ENCODE measurements around the gene RYR3.
A peak's percentile ranks its signal among the peaks of the same experiment; 100 is the strongest.

RYR3 gene

DNA sequence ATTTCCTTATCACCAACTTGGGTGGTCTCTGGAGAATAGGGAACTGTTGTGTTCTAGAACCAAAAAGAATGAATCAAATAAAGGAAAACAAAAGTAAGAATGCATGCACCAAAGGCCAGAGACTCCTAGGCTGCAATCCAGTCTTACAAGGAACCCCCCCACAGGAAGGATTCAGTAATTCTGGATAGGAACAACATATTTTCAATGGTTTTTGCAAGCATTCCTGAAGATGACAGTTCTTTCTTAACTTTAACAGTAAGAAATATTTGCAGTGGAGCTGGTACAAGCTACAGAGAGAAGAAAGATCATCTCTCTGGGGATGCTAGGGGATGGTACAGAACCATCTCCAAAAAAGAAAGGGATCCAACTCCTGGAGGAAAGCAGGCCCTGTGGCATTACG, 541.3 kb downstream of the RYR3 start:
- no peak for DNase-seq

DNA sequence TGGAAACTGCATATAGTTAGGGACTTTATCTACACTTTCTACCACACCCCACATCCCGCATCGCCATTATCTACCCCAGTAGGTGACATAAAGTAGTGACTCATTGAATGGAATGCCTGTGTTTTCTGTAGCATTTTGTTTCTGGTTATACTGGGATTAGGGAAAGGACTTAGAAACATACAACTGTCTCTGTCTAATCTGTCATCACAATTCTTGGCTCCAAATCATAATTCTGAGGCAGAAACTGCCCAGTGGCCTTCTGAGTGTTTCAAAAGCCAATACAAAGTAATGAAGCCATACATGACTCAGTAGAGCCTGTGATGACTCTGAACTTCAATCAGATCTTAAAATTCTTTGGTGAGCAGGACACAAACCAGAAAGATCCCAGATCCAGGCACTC, 541.8 kb downstream of the RYR3 start:
- DNase-seq: no peak

DNA sequence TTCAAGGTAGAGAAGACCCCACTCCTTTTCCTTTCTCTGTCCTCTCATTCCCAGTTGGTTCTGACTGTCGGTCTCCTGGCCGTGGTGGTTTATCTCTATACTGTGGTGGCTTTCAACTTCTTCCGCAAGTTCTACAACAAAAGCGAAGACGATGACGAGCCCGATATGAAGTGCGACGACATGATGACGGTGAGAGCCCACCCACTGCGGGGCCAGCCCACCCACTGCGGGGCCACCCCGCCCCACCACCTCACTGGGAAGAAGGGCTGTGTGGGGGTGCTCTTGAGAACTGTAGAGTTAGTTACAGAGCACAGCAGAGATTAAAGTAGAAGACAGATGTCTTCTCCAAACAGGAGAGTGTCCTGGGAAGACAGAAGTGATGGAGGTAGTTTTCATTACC, 547.0 kb downstream of the RYR3 start:
- no peak for DNase-seq

DNA sequence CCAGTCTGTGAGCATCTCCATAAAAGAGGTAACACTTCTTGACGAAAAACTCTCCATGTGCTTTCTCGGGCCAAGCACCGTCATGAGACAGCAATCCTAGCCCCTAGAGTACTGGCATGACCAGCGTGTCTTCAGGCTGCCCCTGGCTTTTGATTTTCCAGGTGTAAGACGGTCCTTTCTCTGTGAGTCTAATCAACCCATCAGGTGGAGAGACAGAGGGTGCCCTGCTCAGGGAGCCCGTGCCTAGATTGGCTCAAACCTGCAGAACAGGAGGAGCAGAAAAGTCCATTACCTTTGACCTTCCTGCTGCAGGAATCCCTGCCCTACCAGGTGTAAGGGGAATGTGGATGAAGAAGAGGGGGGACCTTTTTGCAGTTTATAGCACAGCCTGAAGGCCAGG, 548.1 kb downstream of the RYR3 start:
- no peak for DNase-seq

DNA sequence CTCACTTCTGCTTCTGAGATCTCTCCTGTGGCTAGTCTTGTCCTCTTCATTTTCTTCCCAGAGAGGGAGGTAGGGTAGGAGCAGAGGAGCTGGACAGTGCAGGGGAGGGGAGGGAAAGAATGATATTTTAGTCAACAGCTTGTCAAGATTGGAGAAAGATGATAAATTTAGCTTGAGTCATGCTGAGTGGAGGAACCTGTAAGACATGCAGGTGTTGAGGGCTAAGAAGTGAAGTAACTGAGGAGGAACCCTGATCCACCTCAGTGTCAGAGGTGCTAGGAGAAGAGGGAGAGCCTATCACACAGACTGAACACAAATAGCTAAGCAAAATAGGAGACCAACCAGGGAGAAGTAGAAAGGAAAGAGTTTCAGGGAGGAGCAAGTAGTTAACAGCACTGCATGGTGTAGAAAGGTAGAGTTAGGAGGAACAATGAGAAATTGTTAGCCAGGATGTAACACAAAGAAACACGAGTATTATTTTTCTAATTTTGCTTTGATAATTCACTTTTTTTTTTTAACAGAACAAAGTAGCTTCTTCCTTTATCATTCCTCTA, 549.3 kb downstream of the RYR3 start:
- no peak for DNase-seq

DNA sequence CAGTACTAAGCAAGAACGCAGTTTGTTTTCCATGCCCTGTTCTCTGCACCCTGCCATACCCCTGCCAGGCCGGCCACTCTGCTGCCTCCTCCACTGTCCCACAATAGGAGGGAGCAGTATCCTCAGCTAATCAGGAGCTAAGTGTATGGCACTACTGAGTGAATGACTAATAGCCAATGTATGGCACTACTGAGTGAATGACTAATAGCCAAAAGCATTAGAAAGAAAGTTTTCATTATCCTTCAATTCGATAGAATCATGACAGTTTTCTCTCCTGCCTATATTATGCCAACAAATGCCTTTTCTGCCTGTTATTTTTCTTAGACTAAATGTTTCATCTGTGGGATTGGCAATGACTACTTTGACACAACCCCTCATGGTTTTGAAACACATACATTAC, 550.0 kb downstream of the RYR3 start:
- no peak for DNase-seq

DNA sequence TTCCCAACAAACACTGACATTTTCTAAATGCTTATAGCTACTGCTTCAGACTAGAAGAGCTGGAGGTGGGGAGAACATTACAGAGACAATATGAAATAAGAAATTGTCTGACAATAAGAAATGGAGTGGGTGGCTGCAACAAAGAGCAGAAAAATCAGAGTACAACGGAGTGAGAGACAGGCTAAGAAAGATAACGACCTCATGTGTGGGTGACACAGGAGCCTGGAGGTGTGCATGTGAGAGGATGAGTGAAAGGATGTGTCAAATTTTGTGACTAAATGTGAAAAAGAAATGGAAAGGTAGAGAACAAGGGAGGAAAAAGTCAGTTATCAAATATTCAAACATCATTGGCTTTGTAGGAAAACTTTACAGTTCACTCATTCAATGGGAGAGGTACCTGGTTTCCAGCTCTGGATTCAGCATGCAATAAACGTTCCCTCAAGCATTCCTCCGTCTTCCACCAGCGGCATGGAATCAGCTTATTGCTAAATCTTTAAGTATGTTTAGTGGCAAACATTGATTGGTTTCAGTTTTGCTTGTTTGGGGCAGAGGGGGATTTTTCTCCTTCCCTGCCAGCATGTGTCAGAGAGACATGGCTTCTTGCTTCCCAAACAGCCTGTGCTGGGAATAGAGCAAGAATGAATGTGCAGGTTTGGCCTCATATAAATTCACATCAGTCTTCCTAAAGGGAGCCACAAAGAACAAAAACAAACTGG, 553.8 kb downstream of the RYR3 start:
- no peak for DNase-seq

DNA sequence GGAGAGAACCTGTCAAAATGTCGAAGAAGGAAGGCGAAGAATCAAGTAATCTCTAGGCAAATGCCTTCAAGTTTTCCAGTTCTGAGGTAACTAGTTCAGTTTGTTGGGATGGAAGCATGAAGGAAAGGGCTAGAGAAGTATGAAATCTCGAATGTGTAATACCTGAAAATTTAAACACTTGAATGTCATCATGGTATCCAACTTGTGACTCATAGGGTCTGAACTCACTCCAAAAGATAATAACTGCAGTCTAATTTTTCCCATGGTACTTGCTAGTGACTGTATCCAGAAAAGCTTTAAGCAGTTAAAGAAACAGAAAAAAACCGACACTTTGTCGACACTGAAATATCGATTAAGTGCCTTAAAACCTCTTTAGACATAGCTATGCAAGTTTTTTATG, 554.6 kb downstream of the RYR3 start:
- DNase-seq: no peak

DNA sequence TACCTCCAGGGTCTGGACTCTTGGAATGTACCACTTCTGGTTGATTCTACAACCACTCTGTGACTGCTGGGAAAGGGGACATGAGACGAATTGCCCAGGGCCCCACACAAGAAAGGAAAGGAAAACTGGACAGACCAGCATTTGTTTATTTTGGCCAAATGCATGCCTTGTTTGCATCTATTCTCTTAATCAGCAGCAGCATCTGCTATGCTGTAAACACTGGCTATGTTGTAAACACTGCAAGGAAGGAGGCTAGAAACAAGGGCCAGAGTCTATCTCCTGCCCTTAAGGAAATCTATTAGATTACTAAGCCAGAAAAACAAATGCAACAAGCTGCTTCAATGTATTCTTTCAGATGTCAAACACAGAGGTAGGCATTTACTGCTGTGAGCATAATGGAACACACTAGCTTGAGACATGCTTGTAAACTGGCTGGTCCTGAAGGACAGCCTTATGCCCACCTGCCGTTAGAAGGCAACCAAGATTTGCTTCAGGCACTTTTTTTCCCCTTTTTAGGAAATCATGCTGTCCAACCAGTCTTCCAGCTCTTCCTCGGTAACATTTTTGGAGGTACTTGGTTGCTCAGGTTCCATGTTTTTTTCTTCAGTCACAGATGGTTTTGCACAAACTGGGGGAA, 555.5 kb downstream of the RYR3 start:
- no peak for DNase-seq

DNA sequence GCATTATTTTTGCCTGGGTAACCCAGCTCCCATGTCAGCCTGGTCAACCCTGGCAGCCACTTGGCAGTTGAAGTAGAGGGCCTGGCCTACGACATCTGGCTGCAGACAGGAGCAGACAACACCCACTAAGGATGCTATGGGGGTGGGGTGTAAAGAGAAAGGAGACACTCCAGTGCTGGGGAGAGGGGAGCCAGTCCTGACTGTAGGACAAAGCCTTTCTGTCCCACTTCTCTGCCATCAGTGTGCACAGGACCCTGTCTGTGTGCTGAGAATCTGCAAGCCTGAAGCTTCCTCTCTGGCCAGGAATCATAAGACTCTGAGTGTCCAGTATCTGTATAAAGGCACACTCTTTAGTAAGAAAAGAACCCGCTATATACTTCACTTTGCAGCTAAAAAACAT, 561.2 kb downstream of the RYR3 start:
- no peak for DNase-seq

DNA sequence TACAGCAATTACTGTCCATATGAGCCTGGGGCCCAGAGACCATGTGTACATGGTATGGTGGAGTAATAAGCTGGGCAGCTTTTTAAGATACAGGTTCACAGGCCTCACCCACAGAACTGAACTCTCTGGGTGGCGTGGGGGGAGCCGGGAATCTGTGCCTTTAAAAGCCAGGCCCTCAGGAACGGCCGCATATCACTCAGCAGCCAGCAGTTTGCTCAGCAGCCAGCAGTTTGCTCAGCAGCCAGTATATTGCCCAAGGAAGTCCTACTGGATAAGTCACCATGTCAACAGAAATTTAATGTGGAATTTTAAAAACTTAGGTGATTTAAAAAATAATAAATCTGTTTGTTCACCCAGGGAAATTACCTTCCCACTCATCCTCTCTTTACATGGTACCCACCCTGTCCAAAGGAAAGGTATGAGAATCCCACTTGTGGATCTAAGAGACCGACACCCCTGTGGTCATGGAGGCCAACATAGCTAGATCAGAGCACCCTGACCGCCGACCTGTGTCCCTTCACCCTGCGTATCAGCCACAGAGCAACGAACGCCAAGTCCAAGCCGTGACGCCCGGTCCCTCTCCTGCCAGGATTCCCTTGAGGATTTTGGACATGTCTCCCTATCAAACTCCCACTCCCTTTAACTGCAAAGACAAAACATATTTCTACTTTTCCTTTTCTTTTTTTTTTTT, 561.8 kb downstream of the RYR3 start:
- no peak for DNase-seq

DNA sequence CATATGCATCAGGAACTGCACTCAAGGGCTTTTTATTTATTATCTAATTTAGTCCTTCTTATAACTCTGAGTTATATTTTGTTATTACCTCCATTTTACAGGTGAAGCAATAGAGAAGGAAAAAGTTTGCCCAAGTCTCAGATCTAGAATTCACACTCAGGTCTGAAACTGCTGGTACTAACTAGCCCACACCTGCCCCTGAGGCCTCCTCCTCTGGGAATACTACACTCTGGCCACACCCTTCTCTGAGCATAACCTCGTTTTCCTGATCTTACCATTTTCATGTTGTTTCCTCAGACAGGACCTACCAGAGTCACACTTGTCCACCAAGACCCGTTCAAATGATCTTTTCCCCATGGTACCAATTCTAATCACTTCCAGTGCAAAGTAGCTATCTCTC, 563.4 kb downstream of the RYR3 start:
- DNase-seq: no peak

DNA sequence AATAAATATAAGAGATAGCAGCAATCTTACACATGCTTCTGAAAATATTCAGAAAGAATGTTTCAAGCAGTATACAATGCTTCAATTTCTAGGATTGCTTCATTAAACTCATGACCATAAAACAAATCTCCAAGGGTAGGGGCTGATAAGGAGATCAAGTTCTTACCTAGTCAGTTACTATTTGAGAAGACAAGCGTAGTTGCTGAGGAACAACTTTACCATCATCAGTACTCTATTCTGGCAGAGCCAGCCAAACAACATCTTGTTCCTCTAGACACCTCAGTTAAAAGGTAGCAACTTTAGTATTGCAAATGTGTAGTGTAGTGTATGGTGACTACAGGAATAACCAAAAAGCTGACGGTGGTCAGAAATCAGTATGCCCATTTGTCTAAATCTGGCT, 572.2 kb downstream of the RYR3 start:
- DNase-seq: no peak

DNA sequence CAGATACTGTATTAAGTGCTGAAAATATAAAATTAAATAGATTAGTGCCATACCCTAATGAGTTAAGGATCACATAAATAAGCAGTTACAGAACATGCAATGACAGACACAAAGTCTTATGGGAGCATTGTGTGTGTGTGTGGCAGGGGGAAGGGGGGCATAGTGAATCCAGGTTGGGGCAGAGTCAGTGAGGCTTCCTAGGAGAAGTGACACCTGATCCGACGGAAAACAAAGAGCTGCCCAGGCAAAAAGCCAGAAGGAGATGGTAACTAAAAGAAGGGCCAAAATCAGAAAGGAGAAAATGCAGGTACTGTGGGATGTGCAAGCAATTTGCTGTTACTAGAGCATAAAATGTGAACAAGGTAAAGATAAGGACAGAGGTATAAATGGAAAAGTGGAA, 577.4 kb downstream of the RYR3 start:
- DNase-seq: no peak

DNA sequence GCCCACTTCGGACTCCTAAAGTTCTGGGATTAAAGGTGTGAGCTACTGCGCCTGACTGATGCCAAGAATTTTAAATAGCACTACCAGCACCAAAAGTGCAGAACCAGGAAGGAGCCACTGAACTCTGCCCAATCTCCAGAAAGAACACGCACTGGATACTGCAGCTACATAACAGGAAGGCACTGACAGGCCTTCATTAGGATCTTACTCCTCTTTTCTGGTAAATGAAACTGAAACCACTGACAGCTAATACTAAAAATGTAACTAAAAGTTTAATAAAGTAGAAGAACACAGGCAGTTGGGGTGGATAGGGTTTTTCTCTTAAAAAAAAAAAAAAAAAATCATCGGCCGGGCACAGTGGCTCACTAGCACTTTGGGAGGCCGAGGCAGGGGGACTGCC, 583.4 kb downstream of the RYR3 start:
- peak in 1 of 2 donors; percentile 32 for DNase-seq

DNA sequence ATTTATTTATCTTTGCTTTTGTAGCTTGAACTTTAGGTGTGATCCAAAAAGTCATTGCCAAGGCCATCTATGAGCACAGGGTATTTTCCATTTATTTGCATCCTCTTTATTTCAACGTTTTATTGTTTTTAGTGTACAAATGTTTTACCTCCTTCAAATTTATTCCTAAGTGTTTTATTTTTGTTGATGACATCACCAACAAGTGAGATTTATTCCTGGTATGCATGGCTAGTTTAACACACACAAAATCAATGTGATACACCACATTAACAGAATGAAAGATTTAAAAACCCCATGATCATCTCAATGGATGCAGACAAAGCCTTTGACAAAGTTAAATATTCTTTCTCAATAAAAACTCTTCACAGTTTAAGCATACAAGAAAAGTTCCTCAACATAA, 591.3 kb downstream of the RYR3 start:
- no peak for DNase-seq

DNA sequence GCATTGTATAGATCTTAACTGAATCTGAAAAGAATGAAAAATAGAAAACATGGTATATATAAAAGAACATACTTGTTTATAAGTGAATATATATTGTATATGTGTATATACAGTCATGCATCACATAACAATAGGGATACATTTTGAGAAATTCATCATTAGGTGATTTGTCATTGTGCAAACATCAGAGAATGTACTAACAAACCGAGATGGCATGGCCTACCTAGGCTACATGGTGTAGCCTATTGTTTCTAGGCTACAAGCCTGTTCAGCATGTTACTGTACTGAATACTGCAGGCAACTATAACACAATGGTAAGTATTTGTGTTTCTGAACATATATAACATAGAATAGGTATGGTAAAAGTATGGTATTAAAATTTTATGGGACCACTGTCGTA, 592.9 kb downstream of the RYR3 start:
- no peak for DNase-seq

DNA sequence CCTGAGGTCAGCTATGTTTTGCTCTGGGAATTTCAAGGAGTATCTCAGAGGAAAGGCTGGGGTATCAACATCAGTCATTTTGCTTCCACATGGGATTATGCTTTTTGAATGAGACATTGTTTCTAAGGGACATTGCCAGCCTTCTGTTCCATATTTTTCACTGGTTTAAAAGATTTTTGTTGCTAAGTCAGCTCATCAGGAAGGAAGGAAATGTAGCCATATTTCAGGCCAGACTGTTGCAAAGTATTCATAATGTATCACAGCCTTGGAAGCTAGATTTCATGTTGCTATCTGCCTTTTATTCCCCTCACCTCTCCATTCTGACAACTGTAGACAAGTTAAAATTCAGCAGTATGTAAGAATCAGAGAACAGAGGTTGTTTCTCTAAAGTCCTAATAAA, 596.6 kb downstream of the RYR3 start:
- no peak for DNase-seq

DNA sequence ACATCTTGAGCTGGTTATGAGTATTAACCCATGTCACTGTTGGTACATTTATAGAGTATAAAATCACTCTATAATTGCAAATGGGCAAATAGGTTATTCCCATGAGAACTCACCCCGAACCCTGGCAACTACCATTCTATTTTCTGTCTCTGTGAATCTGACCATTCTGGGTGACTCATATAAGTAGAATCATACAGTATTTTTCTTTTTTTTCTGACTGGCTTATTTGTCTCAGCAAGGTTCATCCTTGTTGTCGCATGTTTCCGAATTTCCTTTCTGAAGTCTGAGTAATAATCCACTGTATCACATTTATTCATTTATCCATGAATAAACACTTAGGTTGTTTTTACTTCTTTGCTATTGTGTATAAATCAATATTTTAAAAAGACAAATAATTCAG, 597.6 kb downstream of the RYR3 start:
- no peak for DNase-seq

DNA sequence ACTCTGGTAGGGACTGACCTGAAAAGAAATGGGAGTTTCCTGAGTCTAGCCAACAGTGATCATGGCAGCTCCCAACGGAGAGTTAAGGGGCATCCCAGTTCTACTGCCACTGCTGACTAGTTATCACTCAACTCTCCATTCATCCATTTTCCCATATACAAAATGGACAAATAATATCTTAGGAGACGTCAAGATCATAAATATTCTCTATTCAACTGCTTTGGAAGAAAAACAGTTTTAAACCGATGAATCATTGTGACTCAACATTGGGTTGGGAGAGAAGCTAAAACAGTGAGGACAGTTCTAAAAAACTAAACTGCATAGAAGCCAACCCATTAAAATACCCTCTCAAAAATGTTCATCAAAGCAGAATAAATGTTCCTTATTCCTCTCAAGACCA, 600.0 kb downstream of the RYR3 start:
- DNase-seq: no peak

DNA sequence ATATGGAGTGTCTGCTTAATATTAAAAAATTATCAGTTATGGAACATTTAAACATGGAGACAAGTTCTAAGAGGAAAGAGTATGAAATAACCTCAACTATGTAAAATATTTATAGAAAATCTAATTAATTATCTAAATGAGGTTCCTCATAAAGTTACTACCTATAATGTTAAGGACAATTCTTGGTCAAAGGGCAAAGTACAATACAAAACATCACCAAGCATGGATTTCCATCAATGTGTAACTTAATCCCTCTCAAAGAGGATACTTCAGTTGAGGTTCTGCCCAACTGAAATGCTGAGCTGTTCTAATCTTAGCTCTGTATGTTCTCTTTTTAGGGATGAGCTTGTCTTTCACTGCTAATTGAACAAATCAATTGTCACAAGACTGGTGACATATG, 601.6 kb downstream of the RYR3 start:
- DNase-seq: no peak

DNA sequence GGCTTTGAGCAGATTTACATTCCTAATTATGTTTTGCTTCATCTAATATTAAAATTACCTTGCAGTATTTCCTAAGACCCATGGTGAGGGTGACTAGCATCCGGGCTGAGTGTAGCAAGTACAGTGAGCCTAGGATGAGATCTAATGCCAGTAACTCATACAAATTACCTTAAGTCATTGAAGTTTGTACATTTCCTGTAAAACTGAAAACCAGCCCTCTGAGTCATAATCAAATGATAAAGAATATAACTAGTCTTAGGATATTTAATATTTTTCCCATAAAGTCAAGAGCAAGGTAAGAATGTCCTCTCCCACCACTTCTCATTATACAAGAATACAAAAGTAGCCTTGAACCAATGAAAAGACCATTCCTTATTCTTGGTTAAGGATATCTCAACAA, 602.7 kb downstream of the RYR3 start:
- DNase-seq: no peak

Data from bone marrow (tissue), 2 donors.